ENCODE data around the gene C3AR1. TPM values are rescaled to one million over a fixed set of nuclear protein-coding genes. Genes with fewer than 3 reads are reported as not detected.
A peak's percentile ranks its signal among the peaks of the same experiment; 100 is the strongest.
"Not testable (repeated sequence)": the region's sequence is repeated elsewhere in the genome, so short reads cannot be mapped to it uniquely, and the experiment has no call there.

The C3AR1 gene
- total RNA-seq = 10 to 100 TPM; 22.2 to 43.6 (median 36.6) TPM
- polyA plus RNA-seq = 1 to 10 TPM; 6.9 to 9.8 (median 7.9) TPM
- long read RNA-seq, donor 1, transcript C3AR1-201 (2 exons, 2,088 nt) = major isoform, 22 of 22 reads
- long read RNA-seq, donor 1, partial matches to known transcripts = 0 of 22 reads
- long read RNA-seq, donor 1, other reads (novel, unspliced or antisense) = 0 of 22 reads
- long read RNA-seq, donor 2, transcript C3AR1-201 (2 exons, 2,088 nt) = major isoform, 10 of 10 reads
- long read RNA-seq, donor 2, partial matches to known transcripts = 0 of 10 reads
- long read RNA-seq, donor 2, other reads (novel, unspliced or antisense) = 0 of 10 reads

DNA sequence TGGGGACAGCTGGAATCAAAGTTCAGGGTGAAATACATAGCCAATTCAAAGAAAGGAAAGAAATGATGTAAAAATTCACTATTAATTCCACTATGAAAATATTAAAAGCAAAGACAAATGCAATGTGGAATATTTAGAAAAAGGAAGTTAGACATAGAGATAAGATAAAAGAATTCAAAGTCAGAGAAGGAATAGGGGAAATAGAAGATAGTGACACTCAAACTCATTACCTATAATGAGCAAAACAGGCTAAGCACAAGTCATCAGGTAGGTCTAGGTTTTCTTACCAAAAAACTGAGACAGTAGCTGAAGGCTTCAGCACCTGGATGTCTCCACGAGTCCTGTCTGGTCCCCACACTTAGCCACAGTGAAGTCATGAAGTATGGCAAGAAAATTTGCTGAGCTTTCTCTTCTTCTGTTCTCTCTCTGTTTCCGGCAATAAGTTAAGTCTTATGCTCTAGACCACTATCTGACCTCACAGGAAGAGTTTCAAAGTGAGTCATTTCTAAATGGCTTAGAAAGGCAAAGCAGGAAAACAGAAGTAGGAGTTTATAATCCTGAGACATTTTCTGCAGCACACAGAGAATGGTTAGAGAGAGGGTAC is at the start of gene C3AR1:
TSS of gene C3AR1 (minus strand) at position 369 of the 604 bp plus-strand sequence. CDS start 6,174 bp downstream, outside the sequence.
- TF ChIP-seq, protein P1, sequence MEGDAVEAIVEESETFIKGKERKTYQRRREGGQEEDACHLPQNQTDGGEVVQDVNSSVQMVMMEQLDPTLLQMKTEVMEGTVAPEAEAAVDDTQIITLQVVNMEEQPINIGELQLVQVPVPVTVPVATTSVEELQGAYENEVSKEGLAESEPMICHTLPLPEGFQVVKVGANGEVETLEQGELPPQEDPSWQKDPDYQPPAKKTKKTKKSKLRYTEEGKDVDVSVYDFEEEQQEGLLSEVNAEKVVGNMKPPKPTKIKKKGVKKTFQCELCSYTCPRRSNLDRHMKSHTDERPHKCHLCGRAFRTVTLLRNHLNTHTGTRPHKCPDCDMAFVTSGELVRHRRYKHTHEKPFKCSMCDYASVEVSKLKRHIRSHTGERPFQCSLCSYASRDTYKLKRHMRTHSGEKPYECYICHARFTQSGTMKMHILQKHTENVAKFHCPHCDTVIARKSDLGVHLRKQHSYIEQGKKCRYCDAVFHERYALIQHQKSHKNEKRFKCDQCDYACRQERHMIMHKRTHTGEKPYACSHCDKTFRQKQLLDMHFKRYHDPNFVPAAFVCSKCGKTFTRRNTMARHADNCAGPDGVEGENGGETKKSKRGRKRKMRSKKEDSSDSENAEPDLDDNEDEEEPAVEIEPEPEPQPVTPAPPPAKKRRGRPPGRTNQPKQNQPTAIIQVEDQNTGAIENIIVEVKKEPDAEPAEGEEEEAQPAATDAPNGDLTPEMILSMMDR (IDR thresholded peaks at IDR 0.05 in 8 of 11, conservative IDR thresholded peaks at IDR 0.05 in 3 of 11) = no peak
- TF ChIP-seq POLR2A (IDR thresholded peaks at IDR 0.05) (no peak), POLR2AphosphoS5 (IDR thresholded peaks at IDR 0.05) (peak in 1 of 3 donors; percentile 83)
- Histone ChIP-seq H3K9me3 (no peaks in the 10 kb centered on the region), H3K27me3 (replicated peaks in 1 of 7) (no peaks in the 10 kb centered on the region), H3K4me3 (peak within 1 kb of the TSS in 5 of 8 donors; percentile 14 to 52 (median 25)), H3K27ac (peak within 1 kb of the TSS; percentile 82 to 92 (median 84)), H3K4me1 (peaks cover 3 to 83% (median 22%) of the 10 kb centered on the region in 6 donors), H3K36me3 (peaks cover 0 to 8% (median 0%) of the 10 kb centered on the region in 6 donors)
- intact Hi-C loops (cut with DNase I; ENCODE audit: low total_unique reads) = no loop called here
- 6 to 15% (median 9%) methylated on average over 2 of the region's 2 CpGs for WGBS, 5 donors
- DNase-seq = no peak

DNA sequence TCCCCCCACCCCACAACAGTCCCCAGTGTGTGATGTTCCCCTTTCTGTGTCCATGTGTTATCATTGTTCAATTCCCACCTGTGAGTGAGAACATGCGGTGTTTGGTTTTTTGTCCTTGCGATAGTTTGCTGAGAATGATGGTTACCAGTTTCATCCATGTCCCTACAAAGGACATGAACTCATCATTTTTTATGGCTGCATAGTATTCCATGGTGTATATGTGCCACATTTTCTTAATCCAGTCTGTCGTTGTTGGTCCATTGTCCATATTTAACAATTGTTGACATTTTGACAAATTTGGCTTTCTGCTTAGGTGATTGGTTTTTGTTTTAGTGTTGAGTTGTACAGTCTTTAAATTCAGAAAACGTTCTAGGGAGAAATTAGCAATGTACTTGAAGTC is 47.0 kb upstream of the C3AR1 start:
- not testable (repeated sequence) for H3K27me3 ChIP-seq (replicated peaks in 1 of 7); H3K27ac ChIP-seq; H3K9me3 ChIP-seq; H3K4me3 ChIP-seq; DNase-seq; H3K4me1 ChIP-seq
- intact Hi-C loops (cut with DNase I; ENCODE audit: low total_unique reads) = loop anchor here (5.0 kb wide), 1 partner anchor 119 kb away; no protein-coding TSS in a partner anchor
- WGBS, 5 donors = 88 to 98% (median 93%) methylated on average over 4 of the region's 4 CpGs
- peaks cover 0 to 20% (median 0%) of the 10 kb centered on the region in 6 donors for H3K36me3 ChIP-seq

DNA sequence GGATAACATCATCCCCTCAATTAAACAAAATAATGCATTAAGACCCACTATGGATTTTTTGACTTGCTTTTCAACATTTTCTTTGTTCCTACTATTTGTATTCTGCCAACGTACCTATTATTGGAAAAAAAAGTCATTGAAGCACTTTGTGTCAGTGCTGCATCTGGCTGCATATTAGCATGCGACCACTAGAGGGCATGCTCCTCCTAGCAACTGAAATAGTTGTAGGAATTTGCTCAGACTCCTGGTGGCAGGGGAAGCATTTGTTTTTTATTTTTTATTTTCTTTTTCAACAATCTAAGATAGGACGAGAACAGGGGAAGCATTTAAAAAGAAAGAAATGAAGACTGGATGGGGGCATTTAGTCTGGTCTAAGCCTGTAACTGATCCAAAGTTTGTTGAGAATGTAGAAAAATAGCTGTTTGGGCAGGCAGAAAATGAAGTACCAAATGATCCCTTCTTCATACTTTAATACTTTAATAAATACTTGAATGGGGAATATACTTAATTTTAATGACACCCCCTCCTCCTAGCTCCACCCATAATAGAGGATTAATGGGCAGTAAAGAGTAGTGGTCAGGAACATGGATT is 42.7 kb upstream of the C3AR1 start:
- Histone ChIP-seq H3K27ac (no peak overlapping the region), H3K4me1 (peaks cover 0 to 8% (median 5%) of the 10 kb centered on the region in 6 donors), H3K9me3 (peaks cover 0 to 15% (median 6%) of the 10 kb centered on the region in 8 donors), H3K36me3 (peaks cover 0 to 50% (median 1%) of the 10 kb centered on the region in 6 donors), H3K4me3 (no peak overlapping the region), H3K27me3 (replicated peaks in 1 of 7) (no peaks in the 10 kb centered on the region)
- intact Hi-C loops (cut with DNase I; ENCODE audit: low total_unique reads) = no loop called here
- DNase-seq = peak; percentile 84
- WGBS, 5 donors = 0 to 2% (median 1%) methylated on average over 3 of the region's 3 CpGs
- TF ChIP-seq POLR2AphosphoS5 (IDR thresholded peaks at IDR 0.05) (no peak), POLR2A (IDR thresholded peaks at IDR 0.05) (no peak)
- TF ChIP-seq, protein P1 (IDR thresholded peaks at IDR 0.05 in 8 of 11, conservative IDR thresholded peaks at IDR 0.05 in 3 of 11) = peak; percentile 83 to 97 (median 95)

DNA sequence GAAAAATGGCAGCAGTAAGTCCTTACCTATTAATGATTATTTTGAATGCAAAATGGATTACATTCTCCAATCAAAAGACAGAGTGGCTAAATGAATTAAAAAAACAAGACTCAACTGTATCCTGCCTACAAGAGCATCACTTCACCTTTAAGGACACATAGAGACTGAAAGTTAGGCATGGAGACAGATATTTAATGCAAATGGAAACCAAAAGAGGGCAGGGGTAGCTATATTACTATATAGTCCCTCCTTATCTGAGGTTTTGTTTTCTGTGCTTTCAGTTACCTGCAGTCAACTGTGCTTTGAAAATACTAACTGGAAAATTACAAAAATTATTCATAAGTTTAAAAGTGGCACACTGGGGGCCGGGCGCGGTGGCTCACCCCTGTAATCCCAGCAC is 33.1 kb upstream of the C3AR1 start:
- Histone ChIP-seq H3K27me3 (replicated peaks in 1 of 7) (no peaks in the 10 kb centered on the region), H3K4me1 (peaks cover 0 to 18% (median 3%) of the 10 kb centered on the region in 6 donors), H3K9me3 (no peaks in the 10 kb centered on the region), H3K36me3 (peaks cover 0 to 69% (median 40%) of the 10 kb centered on the region in 6 donors), H3K27ac (no peak overlapping the region), H3K4me3 (no peak overlapping the region)
- intact Hi-C loops (cut with DNase I; ENCODE audit: low total_unique reads) = no loop called here
- 94 to 100% (median 97%) methylated on average over 3 of the region's 3 CpGs for WGBS, 5 donors
- no peak for TF ChIP-seq POLR2A (IDR thresholded peaks at IDR 0.05)
- TF ChIP-seq POLR2AphosphoS5 (IDR thresholded peaks at IDR 0.05) = no peak
- TF ChIP-seq, protein P1 (IDR thresholded peaks at IDR 0.05 in 8 of 11, conservative IDR thresholded peaks at IDR 0.05 in 3 of 11) = no peak
- no peak for DNase-seq

Data from spleen (tissue), 13 donors.